ENCODE data around the gene CYP3A4.
"Not testable (repeated sequence)": the region's sequence is repeated elsewhere in the genome, so short reads cannot be mapped to it uniquely, and the experiment has no call there.

The CYP3A4 gene

DNA sequence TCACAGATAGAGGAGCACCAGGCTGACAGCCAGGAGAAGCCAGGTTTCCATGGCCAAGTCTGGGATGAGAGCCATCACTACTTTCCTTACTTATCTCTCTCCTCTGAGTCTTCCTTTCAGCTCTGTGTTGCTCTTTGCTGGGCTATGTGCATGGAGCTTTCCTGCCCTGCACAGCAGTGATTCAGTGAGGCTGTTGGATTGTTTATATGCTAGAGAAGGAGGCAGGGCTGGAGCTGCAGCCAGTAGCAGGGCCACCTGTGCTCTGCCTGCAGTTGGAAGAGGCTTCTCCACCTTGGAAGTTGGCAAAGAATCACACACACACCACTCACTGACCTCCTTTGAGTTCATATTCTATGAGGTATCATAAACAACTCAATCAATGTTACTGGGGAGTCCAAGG is at the start of gene CYP3A4:
TSS of gene CYP3A4 (minus strand) at position 178 of the 400 bp plus-strand sequence. CDS start at position 75, 103 bp downstream.
- no peak for DNase-seq

- no peak for DNase-seq
Measured at GRCh38 chr7:99833289-99833877, 49.4 kb upstream of the CYP3A4 start.

- no peak for DNase-seq
Measured at GRCh38 chr7:99831595-99831994, 47.6 kb upstream of the CYP3A4 start.

DNA sequence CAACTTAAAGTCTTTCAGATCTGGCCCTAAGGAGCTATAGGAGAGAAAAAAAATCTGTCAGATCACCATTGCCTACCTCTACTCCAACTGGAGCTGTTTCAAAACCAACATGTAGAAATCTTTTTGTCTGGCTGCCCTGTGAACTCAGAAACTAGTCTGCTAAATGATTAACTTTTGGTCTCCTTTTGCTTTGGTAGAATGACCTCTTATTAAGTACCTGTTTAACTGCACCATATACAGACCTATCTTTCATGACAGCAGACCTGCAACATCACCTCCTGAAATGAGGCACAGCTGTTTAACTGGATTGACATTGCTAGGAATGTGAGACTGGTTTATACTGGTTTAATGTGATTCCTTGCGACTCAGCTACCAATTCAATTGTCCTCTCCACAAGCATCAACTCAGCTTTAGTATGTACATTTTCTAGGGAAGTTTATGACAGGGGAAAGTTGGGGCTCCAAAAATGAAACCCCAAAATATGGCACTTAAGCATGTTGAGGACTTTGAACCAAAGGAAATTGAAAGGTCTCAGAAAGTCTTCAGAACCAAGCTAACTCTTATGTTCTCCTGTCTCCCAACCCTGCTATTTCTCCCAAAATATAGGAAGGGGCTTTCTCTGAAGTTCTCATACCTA is 45.7 kb upstream of the CYP3A4 start:
- peak; percentile 60 for DNase-seq

GRCh38 chr7:99828811-99829210 is 44.8 kb upstream of the CYP3A4 start:
- no peak for DNase-seq

- no peak for DNase-seq
Measured at GRCh38 chr7:99827040-99827778, 43.2 kb upstream of the CYP3A4 start.

GRCh38 chr7:99825873-99826272 is 41.9 kb upstream of the CYP3A4 start:
- DNase-seq = no peak

- no peak for DNase-seq
Measured at GRCh38 chr7:99825452-99825851, 41.5 kb upstream of the CYP3A4 start.

DNA sequence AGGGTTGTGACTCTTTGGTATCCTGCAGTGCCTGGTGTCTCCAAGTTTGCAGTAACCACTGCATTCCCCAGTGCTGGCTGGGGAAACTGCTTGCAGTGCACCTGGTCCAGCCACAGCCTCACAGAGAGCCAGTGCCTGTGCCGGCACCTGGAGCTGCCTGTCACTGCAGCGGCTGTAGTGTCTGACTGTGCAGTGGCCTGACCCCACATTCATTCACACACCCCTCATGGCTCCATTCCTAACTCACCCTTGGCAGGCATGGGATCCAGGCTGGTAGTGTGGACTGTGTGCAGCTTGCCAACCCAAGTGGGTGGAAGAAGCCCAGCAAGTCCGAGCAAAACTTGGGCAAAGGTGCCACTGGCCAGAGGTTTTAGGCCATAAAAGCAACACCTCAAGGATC is 40.1 kb upstream of the CYP3A4 start:
- no peak for DNase-seq

GRCh38 chr7:99822731-99823718 is 39.0 kb upstream of the CYP3A4 start:
- no peak for DNase-seq

- DNase-seq = no peak
Measured at GRCh38 chr7:99820408-99821027, 36.5 kb upstream of the CYP3A4 start.

DNA sequence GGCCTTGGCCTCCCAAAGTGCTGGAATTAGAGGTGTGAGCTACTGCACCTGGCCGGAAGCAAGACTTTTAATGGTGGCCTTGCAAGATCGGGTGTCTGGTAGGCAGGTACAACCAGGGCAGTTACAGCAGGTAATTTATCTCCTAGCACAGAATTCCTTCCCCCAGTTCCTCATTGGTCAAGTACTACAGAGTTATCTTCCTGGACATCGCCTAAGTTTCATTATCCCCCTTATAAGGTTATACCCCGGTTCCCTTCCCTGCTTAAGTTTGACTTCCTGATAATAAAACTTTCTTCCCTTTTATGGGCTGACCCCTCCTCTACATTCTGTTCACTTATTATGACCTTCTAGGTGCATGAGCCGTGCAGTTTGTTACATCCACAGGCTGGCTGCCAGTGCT is 24.8 kb upstream of the CYP3A4 start:
- DNase-seq = peak; percentile 58

DNA sequence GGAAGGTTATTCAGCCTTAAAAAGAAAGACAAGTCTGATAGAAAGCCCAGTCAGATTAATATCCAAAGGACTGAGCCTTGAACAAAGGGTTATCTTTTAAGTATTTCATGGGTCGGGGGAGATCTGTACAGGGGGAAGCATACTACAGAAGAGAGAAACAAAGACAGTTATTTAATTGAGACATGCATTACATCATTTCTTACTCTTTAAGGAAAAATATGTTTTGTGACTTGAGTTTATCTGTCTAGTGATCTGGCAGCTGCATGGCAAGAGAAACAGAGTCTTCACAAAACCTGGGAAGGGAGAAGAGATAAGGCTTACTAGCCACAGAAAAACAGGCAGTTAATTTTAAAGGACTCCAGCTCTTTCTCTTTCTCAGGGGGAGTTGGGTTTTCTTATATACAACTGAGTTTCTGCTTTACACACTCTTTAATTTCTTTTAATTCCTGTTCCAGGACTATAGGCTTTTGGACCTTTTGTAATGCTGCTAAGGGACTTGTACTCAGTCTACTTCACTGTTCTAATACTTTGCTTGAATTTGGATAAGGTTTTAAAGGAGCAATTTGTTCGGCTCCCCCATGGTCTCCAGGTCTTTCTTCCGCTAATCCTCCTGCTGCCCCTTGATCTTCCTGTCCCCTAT is 23.0 kb upstream of the CYP3A4 start:
- no peak for DNase-seq

DNA sequence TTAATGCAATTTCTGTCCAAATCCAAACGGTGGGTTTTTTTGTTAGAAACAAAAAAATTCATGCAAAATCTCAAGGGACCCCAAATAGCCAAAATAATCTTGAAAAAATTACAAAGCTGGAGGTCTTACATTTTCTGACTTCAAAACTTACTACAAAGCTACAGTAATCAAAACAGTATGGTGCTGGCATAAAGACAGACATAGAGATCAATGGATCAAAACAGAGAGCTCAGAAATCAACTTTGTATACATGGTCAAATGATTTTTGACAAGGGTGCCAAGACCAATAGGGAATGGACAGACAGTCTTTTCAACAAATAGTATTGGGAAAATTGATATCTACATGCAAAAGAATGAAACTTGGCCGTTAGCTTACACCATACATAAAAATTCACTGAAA is 21.7 kb upstream of the CYP3A4 start:
- no peak for DNase-seq

- not testable (repeated sequence) for DNase-seq
Measured at GRCh38 chr7:99803118-99803517, 19.1 kb upstream of the CYP3A4 start.

DNA sequence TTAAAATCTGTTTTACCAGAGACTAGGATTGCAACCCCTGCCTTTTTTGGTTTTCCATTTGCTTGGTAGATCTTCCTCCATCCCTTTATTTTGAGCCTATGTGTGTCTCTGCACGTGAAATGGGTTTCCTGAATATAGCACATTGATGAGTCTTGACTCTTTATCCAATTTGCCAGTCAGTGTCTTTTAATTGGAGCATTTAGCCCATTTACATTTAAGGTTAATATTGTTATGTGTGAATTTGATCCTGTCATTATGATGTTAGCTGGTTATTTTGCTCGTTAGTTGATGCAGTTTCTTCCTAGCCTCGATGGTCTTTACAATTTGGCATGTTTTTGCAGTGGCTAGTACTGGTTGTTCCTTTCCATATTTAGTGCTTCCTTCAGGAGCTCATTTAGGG is 17.4 kb upstream of the CYP3A4 start:
- DNase-seq = not testable (repeated sequence)

GRCh38 chr7:99798972-99799371 is 15.0 kb upstream of the CYP3A4 start:
- no peak for DNase-seq

GRCh38 chr7:99795864-99796263 is 11.9 kb upstream of the CYP3A4 start:
- DNase-seq = not testable (repeated sequence)

- no peak for DNase-seq
Measured at GRCh38 chr7:99794585-99795502, 10.9 kb upstream of the CYP3A4 start.

GRCh38 chr7:99793443-99793842 is 9.5 kb upstream of the CYP3A4 start:
- no peak for DNase-seq

DNA sequence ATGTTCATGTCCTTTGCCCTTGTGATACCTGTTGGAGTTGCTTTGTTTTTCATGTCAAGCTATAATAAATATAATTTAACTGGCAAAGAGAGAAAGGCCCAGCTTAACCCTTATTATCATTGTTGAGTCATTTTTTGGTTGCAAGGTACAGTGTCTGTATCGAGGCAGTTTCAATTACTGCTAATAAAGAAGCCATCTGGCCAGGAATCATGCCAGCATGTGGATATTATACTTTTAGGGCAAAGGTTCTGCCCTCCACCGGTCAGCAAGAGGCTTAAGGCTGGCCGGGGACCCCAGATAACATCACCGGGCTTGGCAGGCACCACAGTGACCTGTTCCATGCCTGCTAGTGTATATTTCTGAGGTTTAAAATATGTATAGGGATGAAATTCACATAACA is 9.0 kb upstream of the CYP3A4 start:
- DNase-seq = no peak
